ENCODE results near the gene PLD1. TPM values are rescaled to one million over a fixed set of nuclear protein-coding genes. Genes with fewer than 3 reads are reported as not detected.

Gene PLD1
- total and polyA plus RNA-seq, 10 of the 15 experiments (the other 5 are each of a cell fraction or from before 2014, with no cell fraction given) = 2.9 to 108 (median 3.6) TPM

DNA sequence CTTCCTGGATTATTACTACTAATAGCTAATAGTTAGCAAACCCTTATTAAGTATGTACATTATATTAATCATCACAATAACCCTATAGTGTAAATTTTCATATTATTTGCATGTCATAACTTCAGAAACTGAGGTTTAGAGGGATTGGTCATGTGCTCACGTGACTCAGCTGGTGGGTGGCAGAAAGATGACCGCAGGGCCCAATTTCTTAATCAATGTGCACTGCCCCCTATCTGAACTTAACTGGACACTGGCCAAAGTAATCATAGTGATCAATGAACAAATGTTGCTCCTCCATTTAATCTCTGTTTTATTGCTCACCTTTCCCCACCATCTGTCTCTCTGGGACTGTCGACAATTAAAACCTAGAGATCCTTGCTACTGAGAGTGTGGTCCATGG lies 52.2 kb downstream of the PLD1 start:
- H2AFZ ChIP-seq (ENCODE audit: control insufficient read depth, low read depth, low read length) = no peak overlapping the region
- H3K4me2 ChIP-seq (ENCODE audit: control insufficient read depth, insufficient read depth) = no peak overlapping the region
- 28% methylated on average over 3 of the region's 3 CpGs for WGBS (ENCODE audit: insufficient coverage, insufficient replicate concordance, low lambda C conversion rate, missing lambda C conversion rate)
- intact Hi-C loops (cut with micrococcal nuclease; ENCODE audit: unreplicated experiment) (no loop called here), in situ Hi-C loops (cut with MboI) (no loop called here)
- ChIA-PET POLR2A (interaction anchor here (0.7 to 3.3 kb wide), 9 partner anchors 9 to 43 kb away, joined by 3 to 19 read pairs (median 5); no protein-coding TSS in a partner anchor), CTCF (interaction anchor here (0.6 to 12.1 kb wide), 13 partner anchors 9 to 1587 kb away, joined by 3 to 210 read pairs (median 3); no protein-coding TSS in a partner anchor), SMC1A (ENCODE audit: uncharacterized antibody, unreplicated experiment) (interaction anchor here (0.7 to 8.7 kb wide), 23 partner anchors 8 to 838 kb away, joined by 3 to 192 read pairs (median 4); partner anchors contain the start of gene PLD1), RAD21 (ENCODE audit: unreplicated experiment) (interaction anchor here (0.6 to 7.7 kb wide), 17 partner anchors 9 to 794 kb away, joined by 3 to 119 read pairs (median 4); no protein-coding TSS in a partner anchor)
- H3K79me2 ChIP-seq (ENCODE audit: control insufficient read depth, insufficient read depth, low read length) = no peaks in the 10 kb centered on the region
- no peaks in the 10 kb centered on the region; the same call in 1 of the 2 replicates for H3K4me1 ChIP-seq (ENCODE audit: control insufficient read depth, insufficient read depth, low read length)
- peaks cover 0 to 3% of the 10 kb centered on the region in 2 experiments; a peak in 1 of 4 replicates for H3K27me3 ChIP-seq (replicated peaks in 1 of 2; ENCODE audit: control insufficient read depth in 2 of 2, insufficient read depth in 2 of 2, low read length in 1 of 2)
- no peak overlapping the region for H3K9ac ChIP-seq (ENCODE audit: control insufficient read depth, insufficient read depth, low read length)
- no peak for ATAC-seq
- H4K20me1 ChIP-seq (ENCODE audit: control insufficient read depth, insufficient read depth) = no peaks in the 10 kb centered on the region
- DNase-seq (ENCODE audit: low read depth, low spot score) = no peak
- no peak overlapping the region for H3K4me3 ChIP-seq
- no peaks in the 10 kb centered on the region; a peak in 1 of 4 replicates for H3K36me3 ChIP-seq (ENCODE audit: control insufficient read depth in 2 of 2, insufficient read depth in 2 of 2, low read length in 1 of 2)
- FAIRE-seq = no peak
- peak; percentile 30; the same call in 1 of the 2 replicates for TF ChIP-seq RAD51 (IDR thresholded peaks at IDR 0.05)
- peak; percentile 59 to 80 for TF ChIP-seq BHLHE40 (IDR thresholded peaks at IDR 0.05; ENCODE audit: borderline replicate concordance in 1 of 2, low read depth in 2 of 2, low read length in 1 of 2)
- no peak for TF ChIP-seq CREB1 (IDR thresholded peaks at IDR 0.05; ENCODE audit: low read depth)
- TF ChIP-seq, protein P1, sequence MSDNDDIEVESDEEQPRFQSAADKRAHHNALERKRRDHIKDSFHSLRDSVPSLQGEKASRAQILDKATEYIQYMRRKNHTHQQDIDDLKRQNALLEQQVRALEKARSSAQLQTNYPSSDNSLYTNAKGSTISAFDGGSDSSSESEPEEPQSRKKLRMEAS (IDR thresholded peaks at IDR 0.05; ENCODE audit: low read depth, low read length) = no peak
- TF ChIP-seq, protein P2, sequence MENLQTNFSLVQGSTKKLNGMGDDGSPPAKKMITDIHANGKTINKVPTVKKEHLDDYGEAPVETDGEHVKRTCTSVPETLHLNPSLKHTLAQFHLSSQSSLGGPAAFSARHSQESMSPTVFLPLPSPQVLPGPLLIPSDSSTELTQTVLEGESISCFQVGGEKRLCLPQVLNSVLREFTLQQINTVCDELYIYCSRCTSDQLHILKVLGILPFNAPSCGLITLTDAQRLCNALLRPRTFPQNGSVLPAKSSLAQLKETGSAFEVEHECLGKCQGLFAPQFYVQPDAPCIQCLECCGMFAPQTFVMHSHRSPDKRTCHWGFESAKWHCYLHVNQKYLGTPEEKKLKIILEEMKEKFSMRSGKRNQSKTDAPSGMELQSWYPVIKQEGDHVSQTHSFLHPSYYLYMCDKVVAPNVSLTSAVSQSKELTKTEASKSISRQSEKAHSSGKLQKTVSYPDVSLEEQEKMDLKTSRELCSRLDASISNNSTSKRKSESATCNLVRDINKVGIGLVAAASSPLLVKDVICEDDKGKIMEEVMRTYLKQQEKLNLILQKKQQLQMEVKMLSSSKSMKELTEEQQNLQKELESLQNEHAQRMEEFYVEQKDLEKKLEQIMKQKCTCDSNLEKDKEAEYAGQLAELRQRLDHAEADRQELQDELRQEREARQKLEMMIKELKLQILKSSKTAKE (IDR thresholded peaks at IDR 0.05; ENCODE audit: low read depth, poor library complexity, severe bottlenecking) = no peak
- TF ChIP-seq HDAC6 (IDR thresholded peaks at IDR 0.05; ENCODE audit: unreplicated experiment) = no peak
- no peaks in the 10 kb centered on the region for H3K9me3 ChIP-seq (replicated peaks; ENCODE audit: control insufficient read depth, insufficient read depth, low read length)
- BruUV-seq (replicated peaks) = no TSS peak
- no peak overlapping the region for H3K27ac ChIP-seq (ENCODE audit: control insufficient read depth, insufficient read depth)

Measured in GM12878 (cell line).